A549 (cell line): Measurements from ENCODE around the gene PRR5L.

ENCODE experiments used
- CTCF ChIP-seq: fragments of >200 bp; sonication (Bioruptor Twin); formaldehyde crosslinking; IDR thresholded peaks from 3 replicates; pipeline ENCODE4 v1.5.1; 2016
- ELK1 ChIP-seq: fragments of 150-350 bp; IDR thresholded peaks from 2 replicates; pipeline ENCODE4 v1.6.1; 2014; ENCODE audit warnings: low read depth, mild to moderate bottlenecking, low read length
- EP300 ChIP-seq, 2 experiments: fragments of >200 bp; sonication (Bioruptor Twin); formaldehyde crosslinking; IDR thresholded peaks; 2 replicates in 1 of 2; 3 replicates in 1 of 2; pipeline ENCODE4 v1.6.1; 2016 to 2017
- MAFK ChIP-seq: fragments of 450-650 bp; IDR thresholded peaks from 2 replicates; pipeline ENCODE4 v1.6.1; 2014; ENCODE audit not compliant: partially characterized antibody
- MYC ChIP-seq: IDR thresholded peaks from 2 replicates; pipeline ENCODE4 v1.6.1; 2012; ENCODE audit warnings: mild to moderate bottlenecking, inconsistent platforms, low read length, improper control_type of control experiment, borderline replicate concordance
- POLR2A ChIP-seq: IDR thresholded peaks from 2 replicates; pipeline ENCODE4 v1.6.1; 2012; ENCODE audit warnings: mild to moderate bottlenecking, low read length
- RAD21 ChIP-seq, 2 experiments: fragments of >200 bp in 1 of 2; sonication (Bioruptor Twin) in 1 of 2; formaldehyde crosslinking in 1 of 2; IDR thresholded peaks in 1 of 2; conservative IDR thresholded peaks in 1 of 2; 2 replicates in 1 of 2; 3 replicates in 1 of 2; pipeline ENCODE4 v1.6.1; 2012 to 2018; ENCODE audit warnings: inconsistent platforms in 1 of 2
- ZFP36 ChIP-seq: fragments of 450-650 bp; IDR thresholded peaks from 2 replicates; pipeline ENCODE4 v1.6.1; 2014; ENCODE audit warnings: borderline replicate concordance; ENCODE audit not compliant: partially characterized antibody
- ZSCAN20 ChIP-seq: fragments of 250-450 bp; sonication (Bioruptor Pico); IDR thresholded peaks from 2 replicates; pipeline ENCODE4 v1.8.0; 2022; ENCODE audit warnings: mild to moderate bottlenecking, moderate library complexity

- no peak for TF ChIP-seq POLR2A
- TF ChIP-seq ELK1 = no peak
- TF ChIP-seq RAD21 (conservative IDR thresholded peaks at IDR 0.05 in 1 of 2, IDR thresholded peaks at IDR 0.05 in 1 of 2) = no peak
- TF ChIP-seq MAFK = no peak
- TF ChIP-seq CTCF = no peak
- TF ChIP-seq MYC = no peak
- no peak for TF ChIP-seq ZSCAN20 (CRISPR knock-in tag)
- no peak for TF ChIP-seq ZFP36
- TF ChIP-seq EP300 (IDR thresholded peaks at IDR 0.05) = no peak
Measured at GRCh38 chr11:36443661-36444060, 147.6 kb downstream of the PRR5L start.
